Neural progenitor cell (in vitro differentiated cells): ENCODE measurements around the gene PCK1.

Source experiments
- CTCF ChIP-seq: fragments of 200-600 bp; sonication (generic); IDR thresholded peaks from 2 replicates; pipeline ENCODE4 v1.5.1; 2017; ENCODE audit warnings: antibody characterized with exemption, mild to moderate bottlenecking
- EZH2 ChIP-seq: fragments of 200-600 bp; sonication (generic); IDR thresholded peaks from 2 replicates; pipeline ENCODE4 v1.6.1; 2017; ENCODE audit warnings: antibody characterized with exemption, mild to moderate bottlenecking, moderate library complexity
- EZH2phosphoT487 ChIP-seq: fragments of 200-600 bp; sonication (generic); IDR thresholded peaks from 2 replicates; pipeline ENCODE4 v1.6.1; 2017; ENCODE audit warnings: antibody characterized with exemption

- no peak for TF ChIP-seq CTCF
- no peak for TF ChIP-seq EZH2
- no peak for TF ChIP-seq EZH2phosphoT487
Observed at GRCh38 chr20:57566399-57566798, 5.5 kb downstream of the PCK1 start.
